SW 1271 (cell line): ENCODE data around the gene VPS37D.
"Not testable (repeated sequence)": the region's sequence is repeated elsewhere in the genome, so short reads cannot be mapped to it uniquely, and the experiment has no call there.

Source experiments
- DNase-seq, 2 experiments: peaks; one replicate each; lab custom pipeline; 2025; lab: John Stamatoyannopoulos, UW

VPS37D gene

GRCh38 chr7:73667344-73668102 is at the start of gene VPS37D:
TSS of gene VPS37D (plus strand) at chr7:73667831. CDS start at chr7:73667959, 128 bp downstream.
- peak; percentile 57 to 78 for DNase-seq

- no peak for DNase-seq
Observed at GRCh38 chr7:73618538-73618937, 49.1 kb upstream of the VPS37D start.

GRCh38 chr7:73619394-73619793 is 48.2 kb upstream of the VPS37D start:
- not testable (repeated sequence) for DNase-seq

- DNase-seq, result no peak
Observed at GRCh38 chr7:73621168-73622063, 46.2 kb upstream of the VPS37D start.

- DNase-seq, result no peak
Observed at GRCh38 chr7:73622527-73622908, 45.1 kb upstream of the VPS37D start.

- no peak for DNase-seq
Observed at GRCh38 chr7:73622909-73623797, 44.5 kb upstream of the VPS37D start.

GRCh38 chr7:73623798-73624668 is 43.6 kb upstream of the VPS37D start, which contains the start of gene MLXIPL:
TSS of gene MLXIPL (minus strand) at chr7:73624522. CDS start at chr7:73624492, 30 bp downstream.
- DNase-seq, result peak in 1 of 2 experiments; percentile 46

GRCh38 chr7:73624669-73625001 is 43.0 kb upstream of the VPS37D start:
- no peak for DNase-seq

GRCh38 chr7:73625276-73625675 is 42.4 kb upstream of the VPS37D start:
- DNase-seq, result no peak

- no peak for DNase-seq
Observed at GRCh38 chr7:73626814-73627213, 40.8 kb upstream of the VPS37D start.

- no peak for DNase-seq
Observed at GRCh38 chr7:73628504-73628903, 39.1 kb upstream of the VPS37D start.

GRCh38 chr7:73631558-73631957 is 36.1 kb upstream of the VPS37D start:
- DNase-seq, result no peak

GRCh38 chr7:73633323-73633722 is 34.3 kb upstream of the VPS37D start:
- no peak for DNase-seq

- no peak for DNase-seq
Observed at GRCh38 chr7:73633844-73634243, 33.8 kb upstream of the VPS37D start.

GRCh38 chr7:73635428-73636200 is 32.0 kb upstream of the VPS37D start:
- DNase-seq, result no peak

- DNase-seq, result no peak
Observed at GRCh38 chr7:73638911-73639310, 28.7 kb upstream of the VPS37D start.

- no peak for DNase-seq
Observed at GRCh38 chr7:73642834-73643233, 24.8 kb upstream of the VPS37D start.

- no peak for DNase-seq
Observed at GRCh38 chr7:73644688-73645286, 22.8 kb upstream of the VPS37D start.

- no peak for DNase-seq
Observed at GRCh38 chr7:73645643-73646174, 21.9 kb upstream of the VPS37D start.
